Esophagus squamous epithelium (tissue), 5 donors: ENCODE data around the gene TEX29. TPM values are rescaled to one million over a fixed set of nuclear protein-coding genes. Genes with fewer than 3 reads are reported as not detected.

Experiments
- DNase-seq: peaks from one replicate; lab custom pipeline; 2025; lab: John Stamatoyannopoulos, UW
- H3K27ac ChIP-seq, 4 donors: fragments of 200-600 bp; sonication (generic); one replicate each; pipeline ENCODE4 v1.5.1; 2016 to 2019; ENCODE audit warnings: mild to moderate bottlenecking in 1 of 4
- H3K27me3 ChIP-seq, 4 donors: fragments of 200-600 bp; sonication (generic); 1 replicate in 3 of 4; 2 replicates in 1 of 4; pipeline versions ENCODE4 v1.5.1 to v1.6.0; 2017 to 2021; ENCODE audit warnings: antibody characterized with exemption in 1 of 4
- H3K36me3 ChIP-seq, 3 donors: fragments of 200-600 bp; sonication (generic); one replicate each; pipeline ENCODE4 v1.5.1; 2016 to 2019
- H3K4me1 ChIP-seq, 3 donors: fragments of 200-600 bp; sonication (generic); one replicate each; pipeline ENCODE4 v1.5.1; 2017 to 2019
- H3K4me3 ChIP-seq, 4 donors: fragments of 200-600 bp; sonication (generic); 1 replicate in 3 of 4; 2 replicates in 1 of 4; pipeline ENCODE4 v1.5.1; 2016 to 2019; ENCODE audit warnings: mild to moderate bottlenecking in 2 of 4, moderate library complexity in 1 of 4
- H3K9me3 ChIP-seq, 3 donors: fragments of 200-600 bp; sonication (generic); one replicate each; pipeline ENCODE4 v1.5.1; 2016 to 2019
- POLR2A ChIP-seq, 4 donors: fragments of 450-650 bp; IDR thresholded peaks; one replicate each; pipeline ENCODE4 v1.6.1; 2017; ENCODE audit warnings: antibody characterized with exemption in 4 of 4, mild to moderate bottlenecking in 4 of 4, moderate library complexity in 3 of 4
- WGBS, 2 donors: methylation state at CpG; one replicate each; pipeline ENCODE4 v1.1.5; 2018; 5-methylcytosine and 5-hydroxymethylcytosine counted together
- intact Hi-C: fragments of 100-400 bp; cut with DNase I; formaldehyde crosslinking; loops from one replicate; pipeline ENCODE4 v1.15.0; 2022
- total RNA-seq, 4 donors: library from RNA; depleted of rRNA; stranded (reverse); fragments of >200 nt; gene quantifications; one replicate each; pipeline ENCODE4 v1.1.0, GENCODE V29; 2016
- TF ChIP-seq, protein P1 (sequence below), 6 experiments: fragments of 450-650 bp in 4 of 6; fragments of 200-600 bp in 2 of 6; sonication (generic) in 2 of 6; IDR thresholded peaks; one replicate each; pipeline ENCODE4 v1.5.1; 2016 to 2019; ENCODE audit warnings: antibody characterized with exemption in 6 of 6, mild to moderate bottlenecking in 4 of 6, moderate library complexity in 4 of 6
- donor health status: DM: yes; HTN: yes; CAD: no.

TEX29 gene
- total RNA-seq, 4 donors from 2014 or later: not detected

DNA sequence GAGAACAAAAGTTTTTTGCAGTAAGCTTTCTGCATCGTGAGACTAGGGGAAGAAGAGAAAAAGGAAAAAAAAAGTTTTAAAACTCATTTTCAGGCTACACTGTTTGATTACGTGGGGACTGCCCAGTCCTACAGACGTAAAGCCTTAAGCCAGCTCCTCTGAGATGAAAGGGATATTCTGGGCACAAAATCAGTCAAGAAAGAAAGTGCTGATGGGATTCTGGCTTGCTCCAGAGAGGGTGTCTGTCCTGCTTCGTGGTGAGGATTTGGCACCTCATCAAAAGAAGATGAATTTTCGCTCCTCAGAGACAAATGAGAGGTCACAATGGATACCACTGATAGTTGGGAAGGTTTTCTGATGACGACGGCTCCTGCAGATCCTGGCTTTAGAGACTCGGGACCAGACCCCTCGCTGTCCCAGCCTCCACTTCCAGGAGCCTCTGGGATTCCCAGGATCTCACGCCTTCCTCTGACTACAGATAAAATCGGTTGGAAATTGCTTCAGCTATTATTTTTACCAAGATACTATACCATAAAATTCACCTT is 9.7 kb downstream of the TEX29 start:
- intact Hi-C loops: no loop called here
- H3K27ac ChIP-seq: no peak overlapping the region
- DNase-seq: no peak

GRCh38 chr13:111335298-111335697 is 14.9 kb downstream of the TEX29 start:
- WGBS, 2 donors: 40 to 54% methylated on average over 5 of the region's 5 CpGs
- DNase-seq: no peak
- intact Hi-C loops: no loop called here
- H3K4me3 ChIP-seq: no peak overlapping the region
- no peak overlapping the region for H3K27ac ChIP-seq
- H3K36me3 ChIP-seq: no peaks in the 10 kb centered on the region
- H3K9me3 ChIP-seq: no peaks in the 10 kb centered on the region
- no peaks in the 10 kb centered on the region for H3K27me3 ChIP-seq
- TF ChIP-seq POLR2A (IDR thresholded peaks at IDR 0.05): no peak
- TF ChIP-seq, protein P1, sequence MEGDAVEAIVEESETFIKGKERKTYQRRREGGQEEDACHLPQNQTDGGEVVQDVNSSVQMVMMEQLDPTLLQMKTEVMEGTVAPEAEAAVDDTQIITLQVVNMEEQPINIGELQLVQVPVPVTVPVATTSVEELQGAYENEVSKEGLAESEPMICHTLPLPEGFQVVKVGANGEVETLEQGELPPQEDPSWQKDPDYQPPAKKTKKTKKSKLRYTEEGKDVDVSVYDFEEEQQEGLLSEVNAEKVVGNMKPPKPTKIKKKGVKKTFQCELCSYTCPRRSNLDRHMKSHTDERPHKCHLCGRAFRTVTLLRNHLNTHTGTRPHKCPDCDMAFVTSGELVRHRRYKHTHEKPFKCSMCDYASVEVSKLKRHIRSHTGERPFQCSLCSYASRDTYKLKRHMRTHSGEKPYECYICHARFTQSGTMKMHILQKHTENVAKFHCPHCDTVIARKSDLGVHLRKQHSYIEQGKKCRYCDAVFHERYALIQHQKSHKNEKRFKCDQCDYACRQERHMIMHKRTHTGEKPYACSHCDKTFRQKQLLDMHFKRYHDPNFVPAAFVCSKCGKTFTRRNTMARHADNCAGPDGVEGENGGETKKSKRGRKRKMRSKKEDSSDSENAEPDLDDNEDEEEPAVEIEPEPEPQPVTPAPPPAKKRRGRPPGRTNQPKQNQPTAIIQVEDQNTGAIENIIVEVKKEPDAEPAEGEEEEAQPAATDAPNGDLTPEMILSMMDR (IDR thresholded peaks at IDR 0.05): no peak
- H3K4me1 ChIP-seq: peaks cover 0 to 24% (median 0%) of the 10 kb centered on the region in 3 donors

More for the DNA sequence above, 9.7 kb downstream of the TEX29 start:
- Histone ChIP-seq H3K9me3 (no peaks in the 10 kb centered on the region), H3K36me3 (no peaks in the 10 kb centered on the region), H3K27me3 (no peaks in the 10 kb centered on the region), H3K4me1 (peaks cover 0 to 4% (median 0%) of the 10 kb centered on the region in 3 donors), H3K4me3 (no peak overlapping the region)
- TF ChIP-seq, protein P1 (IDR thresholded peaks at IDR 0.05): no peak
- TF ChIP-seq POLR2A (IDR thresholded peaks at IDR 0.05): no peak
- WGBS, 2 donors: 62 to 65% methylated on average over 11 of the region's 11 CpGs

DNA sequence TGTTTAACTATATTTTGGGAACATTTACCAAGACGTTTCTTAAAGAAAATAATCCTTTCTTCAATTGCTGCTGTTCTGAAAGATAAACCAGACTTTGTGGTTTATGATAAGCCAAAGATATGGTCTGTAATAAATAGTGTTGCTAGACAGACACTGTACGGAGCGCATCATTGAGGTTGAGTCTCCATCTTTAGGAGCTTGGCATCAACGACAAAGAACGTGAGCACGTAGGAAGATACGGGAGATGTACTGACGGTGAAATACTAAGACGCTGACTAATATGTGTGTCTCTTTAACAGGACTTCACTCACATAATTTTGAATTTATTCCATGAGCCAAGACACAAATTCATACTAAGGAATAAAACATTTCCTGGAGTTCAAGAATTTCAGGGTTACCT is 16.2 kb downstream of the TEX29 start:
- no peak for TF ChIP-seq POLR2A (IDR thresholded peaks at IDR 0.05)
- WGBS, 2 donors: 40 to 79% methylated on average over 9 of the region's 9 CpGs
- intact Hi-C loops: no loop called here
- Histone ChIP-seq H3K9me3 (no peaks in the 10 kb centered on the region), H3K27ac (no peak overlapping the region), H3K4me1 (peaks cover 0 to 24% (median 0%) of the 10 kb centered on the region in 3 donors), H3K36me3 (no peaks in the 10 kb centered on the region), H3K27me3 (no peaks in the 10 kb centered on the region), H3K4me3 (no peak overlapping the region)
- no peak for DNase-seq

DNA sequence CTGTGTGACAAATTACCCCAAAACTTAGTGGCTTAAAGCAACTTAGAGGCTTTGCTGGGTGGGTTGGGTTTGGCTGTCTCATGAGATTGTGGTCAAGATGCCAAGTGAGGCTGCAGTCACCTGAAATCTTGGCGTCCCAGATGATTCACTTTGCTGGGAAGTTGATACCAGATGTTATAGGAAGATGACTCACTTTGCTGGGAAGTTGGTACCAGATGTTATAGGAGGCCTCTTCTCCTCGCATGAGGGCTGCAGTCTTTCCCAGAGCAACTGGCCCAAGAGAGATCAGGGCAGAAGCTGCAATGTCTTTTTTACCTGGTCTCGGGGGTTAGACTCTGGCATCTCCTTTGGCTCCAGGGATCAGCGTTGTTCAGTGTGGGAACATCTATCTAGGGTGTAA is 16.8 kb downstream of the TEX29 start:
- intact Hi-C loops: no loop called here
- no peak overlapping the region for H3K4me3 ChIP-seq
- TF ChIP-seq POLR2A (IDR thresholded peaks at IDR 0.05): no peak
- TF ChIP-seq, protein P1 (IDR thresholded peaks at IDR 0.05): no peak
- 54 to 59% methylated on average over 4 of the region's 4 CpGs for WGBS, 2 donors
- no peak for DNase-seq
- no peak overlapping the region for H3K27ac ChIP-seq
- no peaks in the 10 kb centered on the region for H3K27me3 ChIP-seq
- H3K9me3 ChIP-seq: no peaks in the 10 kb centered on the region
- H3K36me3 ChIP-seq: no peaks in the 10 kb centered on the region
- H3K4me1 ChIP-seq: peaks cover 0 to 24% (median 0%) of the 10 kb centered on the region in 3 donors

GRCh38 chr13:111337741-111338140 is 17.3 kb downstream of the TEX29 start:
- H3K36me3 ChIP-seq: no peaks in the 10 kb centered on the region
- intact Hi-C loops: no loop called here
- no peak overlapping the region for H3K4me3 ChIP-seq
- H3K27ac ChIP-seq: no peak overlapping the region
- no peaks in the 10 kb centered on the region for H3K9me3 ChIP-seq
- DNase-seq: no peak
- TF ChIP-seq POLR2A (IDR thresholded peaks at IDR 0.05): no peak
- TF ChIP-seq, protein P1 (IDR thresholded peaks at IDR 0.05): no peak
- WGBS, 2 donors: 92 to 97% methylated on average over 5 to 9 of the region's 9 CpGs
- peaks cover 0 to 24% (median 0%) of the 10 kb centered on the region in 3 donors for H3K4me1 ChIP-seq
- no peaks in the 10 kb centered on the region for H3K27me3 ChIP-seq
